Measurements from ENCODE around the gene SCNN1G.
A peak's percentile ranks its signal among the peaks of the same experiment; 100 is the strongest.
"Not testable (repeated sequence)": the region's sequence is repeated elsewhere in the genome, so short reads cannot be mapped to it uniquely, and the experiment has no call there.

SCNN1G gene

GRCh38 chr16:23182679-23183542 is at the start of gene SCNN1G:
SCNN1G (plus strand) TSS chr16:23182745; CDS start chr16:23186272, 3,527 bp downstream.
- no peak for DNase-seq

DNA sequence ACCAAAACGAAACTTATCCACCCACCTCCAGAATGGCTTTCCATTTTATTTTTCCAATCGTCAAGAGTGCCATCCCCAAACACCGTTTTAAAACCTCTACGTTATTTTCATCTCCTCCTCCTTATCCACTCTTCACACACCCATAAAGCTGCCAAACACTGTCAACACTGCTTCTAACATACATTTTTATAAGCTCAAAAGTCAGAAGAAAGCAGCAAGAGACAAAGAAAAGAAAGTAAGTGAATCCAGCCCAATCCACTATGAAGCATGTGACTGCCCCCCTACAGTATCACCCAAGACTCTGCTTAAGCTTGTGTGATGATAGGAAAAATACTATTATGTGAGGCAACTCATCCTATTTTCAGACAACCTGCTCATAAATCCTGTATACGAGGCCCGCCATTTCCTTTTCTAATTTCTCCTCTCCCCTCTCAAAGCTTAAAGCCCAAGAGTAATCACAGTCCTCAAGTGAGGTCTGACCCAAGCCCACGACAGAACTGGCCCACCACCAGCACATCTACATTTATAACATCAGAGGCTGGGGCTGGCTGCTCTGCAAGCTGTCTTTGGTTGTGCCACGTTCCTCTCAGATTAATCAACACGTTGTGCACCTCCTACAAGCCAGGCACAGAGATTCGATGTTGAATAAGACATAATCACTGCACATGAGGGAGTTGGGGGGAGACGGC is 49.6 kb upstream of the SCNN1G start:
- no peak for DNase-seq

GRCh38 chr16:23134274-23134673 is 48.3 kb upstream of the SCNN1G start:
- no peak for DNase-seq

DNA sequence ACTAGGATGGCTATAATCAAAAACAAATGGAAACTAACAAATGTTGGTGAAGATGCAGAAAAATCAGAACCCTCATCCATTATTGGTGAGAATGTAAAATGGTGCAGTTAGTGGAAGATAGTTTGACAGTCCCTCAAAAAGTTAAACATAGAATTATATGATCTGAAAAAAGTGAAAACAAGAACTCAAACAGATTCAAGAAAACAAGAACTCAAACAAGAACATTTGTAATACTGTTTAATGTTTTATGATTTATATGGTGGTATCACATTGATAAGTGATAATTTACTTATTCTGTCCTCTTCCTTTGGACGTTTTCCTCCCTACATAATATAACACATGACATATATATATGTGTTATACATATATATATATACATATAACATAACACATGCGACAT is 45.3 kb upstream of the SCNN1G start:
- no peak for DNase-seq

DNA sequence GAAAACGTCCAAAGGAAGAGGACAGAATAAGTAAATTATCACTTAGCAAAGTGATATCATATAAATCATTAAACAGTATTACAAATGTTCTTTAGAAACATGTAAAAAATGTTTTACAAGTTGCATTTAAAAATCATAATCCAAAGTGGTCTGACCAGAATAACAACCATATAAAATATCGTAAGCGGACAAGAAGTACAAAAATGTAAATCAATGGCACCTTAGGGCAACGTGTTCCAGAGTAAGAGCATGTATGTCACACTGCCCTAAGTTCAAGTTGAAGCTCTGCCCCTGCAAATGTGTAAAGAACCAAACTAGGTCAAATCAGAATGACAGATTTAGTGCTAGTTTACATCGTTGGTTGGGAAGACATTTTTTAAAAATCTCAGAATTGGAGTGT is 44.7 kb upstream of the SCNN1G start:
- DNase-seq = no peak

- DNase-seq = no peak
These were observed 42.4 kb upstream of the SCNN1G start for GRCh38 chr16:23140107-23140506.

DNA sequence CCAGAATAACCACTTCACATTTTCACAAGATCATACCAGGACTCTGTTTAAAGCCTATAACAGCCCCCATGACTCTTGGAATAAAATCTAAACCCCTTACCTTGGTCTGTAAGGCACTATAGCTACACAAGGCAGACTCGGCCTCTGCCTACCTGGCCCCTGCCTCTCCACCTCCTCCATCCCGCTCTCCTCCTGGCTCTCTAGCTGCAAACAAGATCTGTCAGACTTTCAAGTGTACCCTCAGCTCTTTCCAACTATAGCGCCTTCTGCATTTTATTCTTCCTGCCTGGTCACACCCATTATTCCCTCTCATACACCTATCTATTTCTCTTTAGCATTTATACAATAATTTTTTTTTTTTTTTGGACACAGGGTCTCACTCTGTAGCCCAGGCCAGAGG is 41.5 kb upstream of the SCNN1G start:
- DNase-seq = no peak

DNA sequence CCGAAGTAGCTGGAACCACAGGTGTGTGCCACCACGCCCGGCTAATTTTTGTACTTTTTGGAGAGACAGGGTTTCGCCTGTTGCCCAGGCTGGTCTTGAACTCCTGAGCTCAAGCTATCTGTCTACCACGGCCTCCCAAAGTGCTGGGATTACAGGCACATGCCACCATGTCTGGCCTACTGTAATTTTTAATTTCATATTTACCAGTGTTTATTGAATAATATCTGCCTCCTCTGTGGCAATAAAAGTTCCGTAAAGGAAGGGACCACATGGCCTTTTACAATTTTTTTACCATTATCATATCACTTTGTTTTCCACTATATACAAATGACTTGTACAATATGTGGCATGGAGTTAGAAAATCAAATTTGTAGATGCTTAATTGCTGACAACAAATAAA is 41.0 kb upstream of the SCNN1G start:
- DNase-seq = no peak

GRCh38 chr16:23141959-23142740 is 40.4 kb upstream of the SCNN1G start:
- no peak for DNase-seq

DNA sequence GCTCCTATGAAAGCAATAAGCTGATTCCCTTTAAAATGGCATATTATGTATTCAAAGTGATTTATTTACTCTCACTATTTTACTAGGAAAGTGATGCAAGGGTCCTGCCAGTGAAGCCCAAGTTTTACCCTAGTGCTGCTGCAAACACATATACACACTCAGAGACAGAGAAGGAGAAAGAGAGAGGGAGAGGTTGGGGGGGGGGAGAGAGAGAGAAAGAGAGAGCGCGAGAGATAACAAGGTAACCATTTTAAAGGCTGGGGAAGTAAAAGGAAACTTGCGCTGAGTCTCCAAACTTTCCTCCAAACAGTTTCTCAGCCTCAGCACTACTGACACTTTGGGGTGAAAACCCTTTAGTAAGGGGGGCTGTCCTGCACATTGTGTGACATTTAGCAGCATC is 39.2 kb upstream of the SCNN1G start:
- no peak for DNase-seq

DNA sequence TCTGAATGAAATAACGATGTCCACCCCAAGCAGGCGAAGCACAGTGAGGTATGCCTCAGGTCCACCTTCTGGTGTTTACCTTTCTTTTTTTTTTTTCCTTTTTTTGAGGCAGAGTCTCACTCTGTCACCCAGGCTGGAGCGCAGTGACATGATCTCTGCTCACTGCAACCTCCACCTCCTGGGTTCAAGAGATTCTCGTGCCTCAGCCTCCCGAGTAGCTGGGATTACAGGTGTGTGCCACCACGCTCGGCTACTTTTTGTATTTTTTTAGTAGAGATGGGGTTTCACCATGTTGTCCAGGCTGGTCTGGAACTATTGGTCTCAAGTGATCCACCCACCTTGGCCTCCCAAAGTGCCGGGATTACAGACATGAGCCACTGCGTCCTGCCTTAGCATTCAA is 38.2 kb upstream of the SCNN1G start:
- not testable (repeated sequence) for DNase-seq

- no peak for DNase-seq
These were observed 37.4 kb upstream of the SCNN1G start for GRCh38 chr16:23145186-23145585.

- DNase-seq = no peak
These were observed 36.9 kb upstream of the SCNN1G start for GRCh38 chr16:23145608-23146007.

GRCh38 chr16:23146877-23147601 is 35.5 kb upstream of the SCNN1G start:
- no peak for DNase-seq

GRCh38 chr16:23147666-23148065 is 34.9 kb upstream of the SCNN1G start:
- no peak for DNase-seq

GRCh38 chr16:23148166-23148512 is 34.4 kb upstream of the SCNN1G start:
- DNase-seq = no peak

DNA sequence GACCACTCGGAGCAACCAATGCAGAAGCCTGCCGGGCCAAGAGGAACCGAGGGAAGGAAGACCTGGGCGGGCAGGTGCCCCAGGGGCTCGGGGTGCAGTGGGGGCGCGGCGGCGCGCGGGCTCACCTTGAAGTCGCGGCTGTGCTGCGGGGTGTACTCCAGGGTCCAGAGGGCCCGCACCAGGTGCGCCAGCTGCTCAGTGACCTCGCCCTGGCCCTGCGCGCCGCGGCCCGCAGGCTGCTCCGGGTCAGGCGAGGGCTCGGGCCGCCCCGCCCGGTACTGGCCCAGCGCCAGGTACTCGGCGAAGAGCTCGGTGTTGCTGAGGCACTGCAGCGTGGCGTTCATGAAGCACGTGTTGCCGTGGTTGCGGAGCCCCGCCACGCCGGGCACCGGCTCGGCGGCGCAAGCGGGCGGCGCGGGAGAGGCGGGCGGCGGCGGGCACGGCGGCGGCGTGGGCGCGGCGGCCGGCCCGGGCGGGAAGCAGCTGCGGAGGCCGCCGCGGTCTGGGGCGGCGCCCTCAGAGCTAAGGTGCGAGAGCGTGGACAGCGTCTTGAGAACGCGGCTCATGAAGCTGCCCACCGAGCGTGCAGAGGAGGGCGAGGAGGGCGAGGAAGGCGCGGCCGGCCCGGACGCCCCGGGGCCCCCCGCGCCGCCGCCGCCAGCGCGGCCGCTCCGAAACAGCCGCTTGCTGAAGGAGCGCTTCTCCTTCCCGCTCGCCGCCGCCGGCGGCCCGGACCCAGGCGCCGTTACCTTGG is 33.9 kb upstream of the SCNN1G start:
- peak; percentile 52 to 57 for DNase-seq

DNA sequence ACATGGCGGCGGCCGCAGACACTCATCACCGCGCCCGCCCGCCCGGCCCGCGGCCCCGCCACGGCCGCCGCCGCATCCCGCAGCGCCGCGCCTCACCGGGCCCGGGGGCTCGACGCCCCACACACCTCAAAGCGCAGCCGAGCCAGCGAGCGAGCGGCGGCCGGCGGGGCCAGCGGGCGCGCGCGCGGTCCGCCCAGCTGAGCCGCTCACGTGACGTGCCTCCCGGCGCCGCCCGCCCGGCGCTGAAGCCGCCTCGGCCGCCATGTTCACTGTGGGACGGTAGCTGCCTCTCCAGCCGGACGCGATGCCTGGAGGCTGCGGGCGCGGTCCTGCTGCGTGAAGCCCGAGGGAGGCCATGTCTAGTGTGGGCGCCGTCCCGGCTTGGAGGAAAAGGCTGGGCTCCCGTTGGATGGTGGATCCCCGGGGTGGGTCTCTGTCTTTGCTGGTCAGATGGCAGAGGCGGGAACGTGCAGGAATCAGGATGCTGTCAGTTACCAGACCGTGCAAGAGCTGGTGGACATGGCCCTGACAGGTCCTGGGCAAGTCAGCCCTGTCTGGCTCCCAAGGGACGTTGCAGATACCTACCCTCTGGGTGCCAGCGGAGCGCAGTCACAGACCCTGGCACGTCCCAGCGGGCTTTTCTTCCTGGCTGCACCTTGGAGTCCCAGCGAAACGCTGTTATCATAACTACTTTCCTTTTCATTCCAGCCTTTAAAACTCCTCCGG is 33.1 kb upstream of the SCNN1G start, which contains the start of gene USP31:
Gene USP31 (minus strand): TSS at position 186 of the 726 bp plus-strand sequence. CDS start 182 bp downstream, at position 4.
- peak; percentile 90 for DNase-seq

DNA sequence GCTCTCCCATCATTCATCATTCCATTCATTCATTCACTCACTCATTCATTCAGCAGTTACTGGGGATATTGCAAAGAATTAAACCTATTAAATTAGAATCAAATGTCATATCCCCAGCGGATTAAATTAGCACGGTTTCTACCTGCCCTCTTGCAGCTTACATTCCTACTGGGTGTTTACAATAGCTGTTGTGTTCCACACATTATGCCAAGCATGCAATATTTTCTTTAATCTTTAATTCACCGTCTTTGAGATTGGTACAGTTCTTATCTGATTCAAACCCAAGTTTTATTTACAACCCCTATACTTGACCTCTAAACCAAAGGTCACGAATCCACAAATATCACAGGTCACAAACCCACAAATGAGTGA is 32.6 kb upstream of the SCNN1G start:
- DNase-seq = no peak

- DNase-seq = no peak
These were observed 30.0 kb upstream of the SCNN1G start for GRCh38 chr16:23152386-23153178.

Data from CD4-positive, alpha-beta T cell treated with Interleukin-1 beta for 1 hour (primary cell).